Suprapubic skin (tissue), 4 donors: ENCODE results near the gene CHRNA5. TPM values are rescaled to one million over a fixed set of nuclear protein-coding genes. Genes with fewer than 3 reads are reported as not detected.
A peak's percentile ranks its signal among the peaks of the same experiment; 100 is the strongest.

Experiments
- DNase-seq, 2 donors: peaks; one replicate each; pipeline ENCODE4 v3.0.0-alpha.2; 2019; ENCODE audit warnings: low spot score in 2 of 2
- H3K27ac ChIP-seq: fragments of 200-600 bp; sonication (generic); one replicate; pipeline ENCODE4 v1.5.1; 2019
- H3K27me3 ChIP-seq: fragments of 200-600 bp; sonication (generic); one replicate; pipeline ENCODE4 v1.5.1; 2019
- H3K36me3 ChIP-seq: fragments of 200-600 bp; sonication (generic); one replicate; pipeline ENCODE4 v1.5.1; 2019
- H3K4me1 ChIP-seq: fragments of 200-600 bp; sonication (generic); one replicate; pipeline ENCODE4 v1.5.1; 2019
- H3K4me3 ChIP-seq: fragments of 200-600 bp; sonication (generic); one replicate; pipeline ENCODE4 v1.5.1; 2019; ENCODE audit warnings: mild to moderate bottlenecking
- H3K9me3 ChIP-seq: fragments of 200-600 bp; sonication (generic); one replicate; pipeline ENCODE4 v1.5.1; 2019
- EP300 ChIP-seq: sonication (generic); formaldehyde crosslinking; IDR thresholded peaks from one replicate; pipeline ENCODE4 v1.6.1; 2017; ENCODE audit warnings: antibody characterized with exemption
- POLR2A ChIP-seq, 2 donors: fragments of 450-650 bp; IDR thresholded peaks; one replicate each; pipeline ENCODE4 v1.6.1; 2017; ENCODE audit warnings: antibody characterized with exemption in 2 of 2, mild to moderate bottlenecking in 2 of 2, moderate library complexity in 2 of 2
- POLR2AphosphoS5 ChIP-seq, 3 donors: sonication (generic); formaldehyde crosslinking; IDR thresholded peaks; one replicate each; pipeline ENCODE4 v1.6.1; 2017; ENCODE audit warnings: antibody characterized with exemption in 3 of 3
- WGBS: methylation state at CpG from one replicate; pipeline ENCODE4 v1.1.5; 2018; 5-methylcytosine and 5-hydroxymethylcytosine counted together
- total RNA-seq, 4 donors: library from RNA; depleted of rRNA; stranded (reverse); fragments of >200 nt; gene quantifications; one replicate each; pipeline ENCODE4 v1.1.0, GENCODE V29; 2016
- TF ChIP-seq, protein P1 (sequence below), 2 donors: fragments of 200-600 bp in 1 of 2; fragments of 450-650 bp in 1 of 2; sonication (generic) in 1 of 2; IDR thresholded peaks; one replicate each; pipeline ENCODE4 v1.5.1; 2016 to 2019; ENCODE audit warnings: antibody characterized with exemption in 2 of 2, mild to moderate bottlenecking in 1 of 2, moderate library complexity in 1 of 2

The CHRNA5 gene
- total RNA-seq, 4 donors from 2014 or later = 0.72 to 2.8 (median 1.4) TPM

DNA sequence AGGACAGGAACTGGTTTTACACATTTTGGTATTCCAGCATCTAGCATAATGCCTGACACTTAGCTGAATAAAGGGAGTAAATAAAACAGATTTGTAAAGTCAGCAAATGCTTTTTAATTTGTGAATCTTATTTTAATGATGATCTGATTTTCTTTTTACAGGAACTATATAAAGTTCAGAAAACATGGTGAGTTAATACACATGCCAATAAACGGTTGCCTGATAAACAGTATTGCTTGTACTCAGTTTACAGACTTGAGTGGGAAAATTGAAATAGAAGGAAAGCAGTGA, 23.6 kb upstream of the CHRNA5 start:
- WGBS = 24% methylated on average over 1 of the region's 1 CpG
- no peak overlapping the region for H3K27ac ChIP-seq
- H3K36me3 ChIP-seq = peaks cover 40% of the 10 kb centered on the region
- no peaks in the 10 kb centered on the region for H3K9me3 ChIP-seq
- H3K4me3 ChIP-seq = peak overlapping the region; percentile 93
- TF ChIP-seq, protein P1, sequence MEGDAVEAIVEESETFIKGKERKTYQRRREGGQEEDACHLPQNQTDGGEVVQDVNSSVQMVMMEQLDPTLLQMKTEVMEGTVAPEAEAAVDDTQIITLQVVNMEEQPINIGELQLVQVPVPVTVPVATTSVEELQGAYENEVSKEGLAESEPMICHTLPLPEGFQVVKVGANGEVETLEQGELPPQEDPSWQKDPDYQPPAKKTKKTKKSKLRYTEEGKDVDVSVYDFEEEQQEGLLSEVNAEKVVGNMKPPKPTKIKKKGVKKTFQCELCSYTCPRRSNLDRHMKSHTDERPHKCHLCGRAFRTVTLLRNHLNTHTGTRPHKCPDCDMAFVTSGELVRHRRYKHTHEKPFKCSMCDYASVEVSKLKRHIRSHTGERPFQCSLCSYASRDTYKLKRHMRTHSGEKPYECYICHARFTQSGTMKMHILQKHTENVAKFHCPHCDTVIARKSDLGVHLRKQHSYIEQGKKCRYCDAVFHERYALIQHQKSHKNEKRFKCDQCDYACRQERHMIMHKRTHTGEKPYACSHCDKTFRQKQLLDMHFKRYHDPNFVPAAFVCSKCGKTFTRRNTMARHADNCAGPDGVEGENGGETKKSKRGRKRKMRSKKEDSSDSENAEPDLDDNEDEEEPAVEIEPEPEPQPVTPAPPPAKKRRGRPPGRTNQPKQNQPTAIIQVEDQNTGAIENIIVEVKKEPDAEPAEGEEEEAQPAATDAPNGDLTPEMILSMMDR (IDR thresholded peaks at IDR 0.05) = no peak
- TF ChIP-seq EP300 = no peak
- TF ChIP-seq POLR2A (IDR thresholded peaks at IDR 0.05) = no peak
- no peak for TF ChIP-seq POLR2AphosphoS5 (IDR thresholded peaks at IDR 0.05)
- no peaks in the 10 kb centered on the region for H3K27me3 ChIP-seq
- no peak for DNase-seq
- peaks cover 31% of the 10 kb centered on the region for H3K4me1 ChIP-seq

DNA sequence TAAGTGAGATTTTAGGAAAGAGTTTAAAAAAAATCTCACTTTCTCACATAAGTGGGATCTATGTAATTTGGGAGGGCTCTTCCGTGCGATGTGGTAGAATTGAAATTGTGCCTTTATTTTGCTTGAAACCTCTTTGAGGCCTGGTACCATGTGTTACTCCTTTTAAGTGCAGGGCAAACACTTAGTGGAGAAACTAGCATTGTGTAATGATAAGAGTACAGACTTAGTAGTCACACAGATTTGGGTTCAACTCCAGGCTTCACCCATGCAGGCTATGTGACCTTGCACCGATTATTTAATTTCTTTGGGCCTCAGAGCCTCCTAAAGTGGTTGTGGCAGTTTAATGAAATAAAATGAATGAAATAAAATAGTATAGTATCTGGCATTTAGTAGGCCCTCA, 22.7 kb upstream of the CHRNA5 start:
- H3K4me1 ChIP-seq = peaks cover 31% of the 10 kb centered on the region
- no peak for DNase-seq
- TF ChIP-seq, protein P1 (IDR thresholded peaks at IDR 0.05) = no peak
- TF ChIP-seq POLR2AphosphoS5 (IDR thresholded peaks at IDR 0.05) (no peak), EP300 (no peak), POLR2A (IDR thresholded peaks at IDR 0.05) (no peak)
- H3K27me3 ChIP-seq = no peaks in the 10 kb centered on the region
- peaks cover 49% of the 10 kb centered on the region for H3K36me3 ChIP-seq
- no peak overlapping the region for H3K4me3 ChIP-seq
- H3K27ac ChIP-seq = no peak overlapping the region
- 96% methylated on average over 3 of the region's 3 CpGs for WGBS
- no peaks in the 10 kb centered on the region for H3K9me3 ChIP-seq

DNA sequence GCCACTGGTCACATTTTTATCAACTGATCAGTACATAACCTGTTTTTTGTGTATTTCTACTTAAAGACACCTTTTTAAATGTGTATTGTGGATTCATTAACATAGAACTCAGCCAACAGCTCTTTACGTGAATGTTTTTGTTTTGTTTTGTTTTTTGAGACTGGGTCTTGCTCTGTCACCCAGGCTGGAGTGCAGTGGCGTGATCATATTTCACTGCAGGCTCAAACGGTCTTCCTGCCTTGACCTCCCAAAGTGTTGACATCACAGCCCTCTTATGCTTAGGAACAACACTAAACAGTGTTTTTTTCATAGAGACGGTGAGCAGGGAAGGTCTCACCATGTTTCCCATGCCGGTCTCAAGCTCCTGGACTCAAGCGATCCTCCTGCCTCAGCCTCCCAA, 15.1 kb upstream of the CHRNA5 start:
- Histone ChIP-seq H3K4me3 (no peak overlapping the region), H3K27ac (no peak overlapping the region), H3K9me3 (no peaks in the 10 kb centered on the region), H3K36me3 (peaks cover 57% of the 10 kb centered on the region), H3K27me3 (no peaks in the 10 kb centered on the region), H3K4me1 (no peaks in the 10 kb centered on the region)
- no peak for DNase-seq
- TF ChIP-seq EP300 = no peak
- no peak for TF ChIP-seq POLR2A (IDR thresholded peaks at IDR 0.05)
- TF ChIP-seq, protein P1 (IDR thresholded peaks at IDR 0.05) = no peak
- TF ChIP-seq POLR2AphosphoS5 (IDR thresholded peaks at IDR 0.05) = no peak
- WGBS = 81% methylated on average over 6 of the region's 6 CpGs

DNA sequence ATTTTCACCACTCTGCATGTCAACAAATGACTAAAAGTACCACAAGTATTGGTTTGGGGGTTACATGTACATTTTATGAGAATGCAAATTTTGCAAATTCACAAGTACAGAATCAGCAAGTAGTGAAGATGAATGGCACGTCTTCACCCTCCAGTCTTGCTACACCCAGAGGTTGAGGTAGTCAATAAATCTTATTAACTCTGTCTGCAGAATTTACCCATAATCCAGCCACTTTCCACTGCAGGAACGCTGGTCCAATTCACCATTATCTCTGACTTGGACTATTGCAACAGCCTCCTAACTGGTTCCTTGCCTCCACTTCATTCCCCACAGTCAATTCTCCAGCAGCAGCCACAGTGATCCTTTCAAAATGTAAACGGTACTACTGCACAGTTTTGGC, 14.5 kb upstream of the CHRNA5 start:
- no peaks in the 10 kb centered on the region for H3K9me3 ChIP-seq
- H3K4me1 ChIP-seq = no peaks in the 10 kb centered on the region
- H3K27me3 ChIP-seq = no peaks in the 10 kb centered on the region
- no peak overlapping the region for H3K4me3 ChIP-seq
- TF ChIP-seq EP300 (no peak), POLR2A (IDR thresholded peaks at IDR 0.05) (no peak), POLR2AphosphoS5 (IDR thresholded peaks at IDR 0.05) (no peak)
- TF ChIP-seq, protein P1 (IDR thresholded peaks at IDR 0.05) = no peak
- H3K36me3 ChIP-seq = peaks cover 51% of the 10 kb centered on the region
- WGBS = 79% methylated on average over 3 of the region's 3 CpGs
- DNase-seq = no peak
- H3K27ac ChIP-seq = no peak overlapping the region

DNA sequence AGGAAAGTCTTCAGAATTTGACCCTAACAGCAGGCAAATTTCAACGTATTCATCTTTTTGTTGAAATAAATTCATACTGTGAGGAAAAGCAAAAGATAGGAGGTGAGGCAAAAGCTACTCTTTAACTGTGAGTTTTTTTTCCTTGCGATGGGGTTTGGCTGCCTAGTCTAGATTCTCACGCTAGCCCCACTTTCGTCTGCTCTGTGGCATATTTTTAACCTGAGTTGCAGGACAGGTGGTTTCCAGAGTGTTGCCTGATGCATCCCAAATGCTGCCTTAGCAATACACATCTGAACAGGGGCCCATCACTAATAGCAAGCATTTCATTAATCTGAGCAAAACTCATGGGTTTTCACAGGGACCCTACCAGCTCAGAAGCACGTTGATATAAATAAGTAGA, 13.4 kb upstream of the CHRNA5 start:
- TF ChIP-seq EP300 (no peak), POLR2A (IDR thresholded peaks at IDR 0.05) (no peak), POLR2AphosphoS5 (IDR thresholded peaks at IDR 0.05) (no peak)
- TF ChIP-seq, protein P1 (IDR thresholded peaks at IDR 0.05) = no peak
- WGBS = 81% methylated on average over 5 of the region's 5 CpGs

More for the DNA sequence above, 13.4 kb upstream of the CHRNA5 start:
- Histone ChIP-seq H3K27ac (no peak overlapping the region), H3K4me3 (no peak overlapping the region), H3K9me3 (no peaks in the 10 kb centered on the region), H3K4me1 (no peaks in the 10 kb centered on the region), H3K27me3 (no peaks in the 10 kb centered on the region), H3K36me3 (peaks cover 40% of the 10 kb centered on the region)
- no peak for DNase-seq
